Measurements from ENCODE around the gene PRELID3B. TPM values are rescaled to one million over a fixed set of nuclear protein-coding genes. Genes with fewer than 3 reads are reported as not detected.

Gene PRELID3B
- total and polyA plus RNA-seq, 2 of the 13 experiments (the other 11 are each of a cell fraction or from before 2014, with no cell fraction given): 23.3 to 42.6 TPM

GRCh38 chr20:59028812-59029211, 13.8 kb downstream of the PRELID3B start (continued):
- TF ChIP-seq KDM1A (CRISPR knock-in tag; IDR thresholded peaks at IDR 0.05): no peak
- no peak for TF ChIP-seq LBX2 (CRISPR knock-in tag; IDR thresholded peaks at IDR 0.05; ENCODE audit: borderline replicate concordance)
- TF ChIP-seq REST (IDR thresholded peaks at IDR 0.05; ENCODE audit: borderline replicate concordance in 1 of 2, low read depth in 1 of 2, low read length in 2 of 2): no peak
- TF ChIP-seq PTBP1 (IDR thresholded peaks at IDR 0.05; ENCODE audit: low read depth, low read length, poor library complexity, severe bottlenecking): no peak
- TF ChIP-seq GPN1 (CRISPR knock-in tag; IDR thresholded peaks at IDR 0.05; ENCODE audit: borderline replicate concordance): no peak
- no peak for TF ChIP-seq ZNF318 (CRISPR knock-in tag; IDR thresholded peaks at IDR 0.05)
- TF ChIP-seq ZNF589 (CRISPR knock-in tag; conservative IDR thresholded peaks at IDR 0.05): no peak
- TF ChIP-seq RNF2 (conservative IDR thresholded peaks at IDR 0.05; ENCODE audit: low read depth): no peak
- 0 out of 2 replicates have a peak, but pooled peaks have one; percentile 17 for TF ChIP-seq ZGPAT (CRISPR knock-in tag; IDR thresholded peaks at IDR 0.05)
- no peak for TF ChIP-seq CHCHD3 (CRISPR knock-in tag; IDR thresholded peaks at IDR 0.05)
- no peak for TF ChIP-seq SKIL (CRISPR knock-in tag; IDR thresholded peaks at IDR 0.05; ENCODE audit: borderline replicate concordance)
- no peak for TF ChIP-seq HIVEP1 (CRISPR knock-in tag; IDR thresholded peaks at IDR 0.05)

Measured in HepG2 (cell line).